GM18870 (cell line): ENCODE data around the gene APLP2.
"Not testable (repeated sequence)": the region's sequence is repeated elsewhere in the genome, so short reads cannot be mapped to it uniquely, and the experiment has no call there.

Source experiments
- ATAC-seq: cut with Tn5 transposase; IDR thresholded peaks from one replicate; pipeline ENCODE4 v1.9.1; 2021; ENCODE audit warnings: moderate library complexity; ENCODE audit not compliant: unreplicated experiment

APLP2 gene

GRCh38 chr11:130088919-130089673 is 19.4 kb downstream of the APLP2 start:
- ATAC-seq: no peak

- ATAC-seq: no peak
Observed at GRCh38 chr11:130089674-130090073, 20.0 kb downstream of the APLP2 start.

- ATAC-seq: not testable (repeated sequence)
Observed at GRCh38 chr11:130090517-130090916, 20.8 kb downstream of the APLP2 start.

GRCh38 chr11:130091169-130091568 is 21.5 kb downstream of the APLP2 start:
- not testable (repeated sequence) for ATAC-seq

- ATAC-seq: no peak
Observed at GRCh38 chr11:130092661-130093060, 23.0 kb downstream of the APLP2 start.

- no peak for ATAC-seq
Observed at GRCh38 chr11:130094614-130095013, 24.9 kb downstream of the APLP2 start.

- no peak for ATAC-seq
Observed at GRCh38 chr11:130095326-130095725, 25.6 kb downstream of the APLP2 start.

- no peak for ATAC-seq
Observed at GRCh38 chr11:130096042-130096441, 26.3 kb downstream of the APLP2 start.

- ATAC-seq: no peak
Observed at GRCh38 chr11:130096823-130097222, 27.1 kb downstream of the APLP2 start.

GRCh38 chr11:130097285-130097684 is 27.6 kb downstream of the APLP2 start:
- ATAC-seq: no peak

- ATAC-seq: no peak
Observed at GRCh38 chr11:130099356-130099755, 29.7 kb downstream of the APLP2 start.

- no peak for ATAC-seq
Observed at GRCh38 chr11:130100381-130101095, 30.8 kb downstream of the APLP2 start.

GRCh38 chr11:130101661-130102060 is 32.0 kb downstream of the APLP2 start:
- no peak for ATAC-seq

GRCh38 chr11:130102301-130103249 is 32.9 kb downstream of the APLP2 start:
- ATAC-seq: no peak

GRCh38 chr11:130103296-130103814 is 33.7 kb downstream of the APLP2 start:
- ATAC-seq: no peak

- no peak for ATAC-seq
Observed at GRCh38 chr11:130106381-130106780, 36.7 kb downstream of the APLP2 start.

GRCh38 chr11:130108671-130109070 is 39.0 kb downstream of the APLP2 start:
- not testable (repeated sequence) for ATAC-seq

GRCh38 chr11:130109386-130109785 is 39.7 kb downstream of the APLP2 start:
- no peak for ATAC-seq

- ATAC-seq: no peak
Observed at GRCh38 chr11:130110339-130111108, 40.8 kb downstream of the APLP2 start.
